Upper lobe of right lung (tissue), 1 donor: ENCODE results near the gene CHRNA4. TPM values are rescaled to one million over a fixed set of nuclear protein-coding genes. Genes with fewer than 3 reads are reported as not detected.

ENCODE experiments used
- ATAC-seq: fragments of 200-7000 bp; cut with Tn5 transposase; one replicate; pipeline ENCODE4 v1.9.1; 2020; ENCODE audit warnings: mild to moderate bottlenecking, moderate library complexity
- DNase-seq: peaks from one replicate; pipeline ENCODE4 v3.0.0-alpha.2; 2020
- H3K27ac ChIP-seq: fragments of 200-600 bp; one replicate; pipeline ENCODE4 v1.8.0; 2022
- H3K27me3 ChIP-seq: fragments of 200-600 bp; one replicate; pipeline ENCODE4 v1.8.0; 2022; ENCODE audit warnings: mild to moderate bottlenecking
- H3K36me3 ChIP-seq: fragments of 200-600 bp; one replicate; pipeline ENCODE4 v1.8.0; 2022
- H3K4me1 ChIP-seq: fragments of 200-600 bp; one replicate; pipeline ENCODE4 v1.8.0; 2022
- H3K4me3 ChIP-seq: fragments of 200-600 bp; one replicate; pipeline ENCODE4 v1.8.0; 2022; ENCODE audit warnings: mild to moderate bottlenecking
- H3K9me3 ChIP-seq: fragments of 200-600 bp; one replicate; pipeline ENCODE4 v1.8.0; 2022
- CTCF ChIP-seq: fragments of 200-600 bp; IDR thresholded peaks from one replicate; pipeline ENCODE4 v1.8.0; 2022; ENCODE audit warnings: antibody characterized with exemption
- intact Hi-C: fragments of 100-400 bp; cut with DNase I; formaldehyde crosslinking; loops from one replicate; pipeline ENCODE4 v1.11.0; 2022
- total RNA-seq: library from RNA; stranded (reverse); fragmentation: NEBNext Ultra II Directional; extraction: Animal tissue kit (Norgen Biotek cat#: 25700); gene quantifications from one replicate; pipeline ENCODE4 v1.2.1, GENCODE V29; 2021
- donor health status: DM: no; HTN: yes; CAD: no; lungs with severe emphysema.

The CHRNA4 gene
- total RNA-seq, 1 donor from 2014 or later: 0.06 TPM

- no peak for ATAC-seq
- no peaks in the 10 kb centered on the region for H3K36me3 ChIP-seq
- peaks cover 43% of the 10 kb centered on the region for H3K27me3 ChIP-seq
- no peak for TF ChIP-seq CTCF
- no peaks in the 10 kb centered on the region for H3K9me3 ChIP-seq
- no peaks in the 10 kb centered on the region for H3K4me1 ChIP-seq
- DNase-seq: no peak
- no peak overlapping the region for H3K4me3 ChIP-seq
- no peak overlapping the region for H3K27ac ChIP-seq
- intact Hi-C loops: no loop called here
Observed at GRCh38 chr20:63356931-63357879, 3.9 kb downstream of the CHRNA4 start.

GRCh38 chr20:63356511-63356910, 4.6 kb downstream of the CHRNA4 start:
- intact Hi-C loops: no loop called here
- no peak overlapping the region for H3K27ac ChIP-seq
- ATAC-seq (no peak), DNase-seq (no peak)
- no peaks in the 10 kb centered on the region for H3K36me3 ChIP-seq
- peaks cover 36% of the 10 kb centered on the region for H3K27me3 ChIP-seq
- no peaks in the 10 kb centered on the region for H3K9me3 ChIP-seq
- no peak for TF ChIP-seq CTCF
- H3K4me1 ChIP-seq: no peaks in the 10 kb centered on the region
- H3K4me3 ChIP-seq: no peak overlapping the region

GRCh38 chr20:63355781-63356295, 5.3 kb downstream of the CHRNA4 start:
- TF ChIP-seq CTCF: no peak
- H3K27me3 ChIP-seq: peaks cover 33% of the 10 kb centered on the region
- intact Hi-C loops: no loop called here
- no peak overlapping the region for H3K27ac ChIP-seq
- no peak for DNase-seq
- H3K4me1 ChIP-seq: no peaks in the 10 kb centered on the region
- no peaks in the 10 kb centered on the region for H3K9me3 ChIP-seq
- no peak for ATAC-seq
- no peaks in the 10 kb centered on the region for H3K36me3 ChIP-seq
- H3K4me3 ChIP-seq: no peak overlapping the region

- no peak overlapping the region for H3K27ac ChIP-seq
- DNase-seq (no peak), ATAC-seq (no peak)
- peaks cover 23% of the 10 kb centered on the region for H3K27me3 ChIP-seq
- intact Hi-C loops: no loop called here
- H3K9me3 ChIP-seq: no peaks in the 10 kb centered on the region
- TF ChIP-seq CTCF: no peak
- no peaks in the 10 kb centered on the region for H3K4me1 ChIP-seq
- H3K4me3 ChIP-seq: no peak overlapping the region
- H3K36me3 ChIP-seq: no peaks in the 10 kb centered on the region
Observed at GRCh38 chr20:63354636-63355350, 6.4 kb downstream of the CHRNA4 start.

- Histone ChIP-seq H3K36me3 (no peaks in the 10 kb centered on the region), H3K4me3 (no peak overlapping the region), H3K4me1 (no peaks in the 10 kb centered on the region), H3K9me3 (no peaks in the 10 kb centered on the region), H3K27ac (no peak overlapping the region), H3K27me3 (peaks cover 8% of the 10 kb centered on the region)
- intact Hi-C loops: no loop called here
- DNase-seq (no peak), ATAC-seq (no peak)
- no peak for TF ChIP-seq CTCF
Observed at GRCh38 chr20:63352811-63353221, 8.3 kb downstream of the CHRNA4 start.
